ENCODE data around the gene PITPNC1. TPM values are rescaled to one million over a fixed set of nuclear protein-coding genes. Genes with fewer than 3 reads are reported as not detected.

Gene PITPNC1
- total RNA-seq, 1 experiment from 2014 or later = 37.5 TPM

DNA sequence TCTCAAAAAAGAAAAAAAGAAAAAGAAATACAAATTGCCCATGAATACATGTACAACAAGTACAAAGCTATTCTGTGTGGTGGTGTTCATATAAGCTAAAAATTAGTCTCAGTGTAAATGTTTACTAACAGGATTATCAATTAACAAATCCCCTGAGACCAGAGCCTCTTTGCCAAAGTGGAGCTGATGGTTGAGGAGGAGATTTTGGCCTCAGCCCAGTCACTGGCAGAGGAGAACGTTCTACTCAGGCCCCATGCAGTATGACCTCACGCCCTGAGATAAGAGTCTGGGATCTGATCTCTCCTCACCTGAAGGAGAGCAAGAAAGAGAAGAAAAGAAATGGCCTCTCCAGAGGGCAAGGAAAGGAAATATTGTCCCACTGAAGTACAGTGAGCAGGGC is 305.1 kb downstream of the PITPNC1 start:
- H3K27me3 ChIP-seq (ENCODE audit: insufficient read depth, low read length) = no peaks in the 10 kb centered on the region
- H2BK5ac ChIP-seq (ENCODE audit: insufficient read length, low read length) = no peak overlapping the region
- H2BK120ac ChIP-seq (ENCODE audit: low read depth, low read length, poor library complexity, severe bottlenecking) = no peak overlapping the region
- H4K91ac ChIP-seq (ENCODE audit: insufficient read length, low read depth, low read length) = no peak overlapping the region
- H3K4me2 ChIP-seq (ENCODE audit: insufficient read depth, insufficient read length, low read length) = no peak overlapping the region
- peaks cover 0 to 5% (median 0%) of the 10 kb centered on the region in 3 experiments; a peak in 3 of 7 replicates for H3K36me3 Mint-ChIP-seq (ENCODE audit: insufficient read depth in 1 of 3, low read depth in 3 of 3)
- no peak overlapping the region; a peak in 1 of 7 replicates for H3K27ac Mint-ChIP-seq
- H3K4me3 Mint-ChIP-seq = no peak overlapping the region
- no peak overlapping the region for H2BK15ac ChIP-seq (ENCODE audit: low read depth, low read length)
- no peaks in the 10 kb centered on the region; the same call in 1 of the 2 replicates for H3K4me1 ChIP-seq (ENCODE audit: insufficient read depth, low read length)
- H4K20me1 ChIP-seq (ENCODE audit: control insufficient read depth, insufficient read depth, insufficient read length) = no peaks in the 10 kb centered on the region
- TF ChIP-seq, protein P1, sequence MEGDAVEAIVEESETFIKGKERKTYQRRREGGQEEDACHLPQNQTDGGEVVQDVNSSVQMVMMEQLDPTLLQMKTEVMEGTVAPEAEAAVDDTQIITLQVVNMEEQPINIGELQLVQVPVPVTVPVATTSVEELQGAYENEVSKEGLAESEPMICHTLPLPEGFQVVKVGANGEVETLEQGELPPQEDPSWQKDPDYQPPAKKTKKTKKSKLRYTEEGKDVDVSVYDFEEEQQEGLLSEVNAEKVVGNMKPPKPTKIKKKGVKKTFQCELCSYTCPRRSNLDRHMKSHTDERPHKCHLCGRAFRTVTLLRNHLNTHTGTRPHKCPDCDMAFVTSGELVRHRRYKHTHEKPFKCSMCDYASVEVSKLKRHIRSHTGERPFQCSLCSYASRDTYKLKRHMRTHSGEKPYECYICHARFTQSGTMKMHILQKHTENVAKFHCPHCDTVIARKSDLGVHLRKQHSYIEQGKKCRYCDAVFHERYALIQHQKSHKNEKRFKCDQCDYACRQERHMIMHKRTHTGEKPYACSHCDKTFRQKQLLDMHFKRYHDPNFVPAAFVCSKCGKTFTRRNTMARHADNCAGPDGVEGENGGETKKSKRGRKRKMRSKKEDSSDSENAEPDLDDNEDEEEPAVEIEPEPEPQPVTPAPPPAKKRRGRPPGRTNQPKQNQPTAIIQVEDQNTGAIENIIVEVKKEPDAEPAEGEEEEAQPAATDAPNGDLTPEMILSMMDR (conservative IDR thresholded peaks at IDR 0.05) = no peak
- no peak overlapping the region for H4K8ac ChIP-seq (replicated peaks; ENCODE audit: insufficient read length, low read depth, low read length)
- no peaks in the 10 kb centered on the region for H3K9me3 Mint-ChIP-seq
- no peak overlapping the region for H3T11ph ChIP-seq (ENCODE audit: low read length)
- no peak overlapping the region for H2AK5ac ChIP-seq (ENCODE audit: insufficient read length, low read length)
- no peak overlapping the region for H2BK12ac ChIP-seq (ENCODE audit: insufficient read length, low read depth, low read length)
- H3K79me1 ChIP-seq (ENCODE audit: insufficient read depth, low read depth, low read length, poor library complexity, severe bottlenecking) = no peaks in the 10 kb centered on the region
- no peak overlapping the region for H3K27ac ChIP-seq (ENCODE audit: insufficient read length, low read depth, low read length)
- H4K5ac ChIP-seq (ENCODE audit: insufficient read length, low read depth, low read length) = no peak overlapping the region
- H3K18ac ChIP-seq (ENCODE audit: insufficient read length, low read depth, low read length) = no peak overlapping the region
- peaks cover 4 to 7% of the 10 kb centered on the region in 2 experiments; a peak in 3 of 4 replicates for H3K4me1 Mint-ChIP-seq
- no peaks in the 10 kb centered on the region for H3K9me3 ChIP-seq (ENCODE audit: control insufficient read depth, low read depth, low read length)
- H3K14ac ChIP-seq (ENCODE audit: insufficient read depth, low read length) = no peak overlapping the region
- no peak overlapping the region for H3K56ac ChIP-seq (ENCODE audit: insufficient read length, low read depth, low read length)
- H3K4ac ChIP-seq (ENCODE audit: low read depth, low read length) = no peak overlapping the region
- H2BK20ac ChIP-seq (ENCODE audit: low read depth, low read length, poor library complexity, severe bottlenecking) = no peak overlapping the region
- no peaks in the 10 kb centered on the region for H3K27me3 Mint-ChIP-seq (ENCODE audit: low read depth)
- H2AFZ ChIP-seq (ENCODE audit: low read length) = no peak overlapping the region
- no peaks in the 10 kb centered on the region for H3K79me2 ChIP-seq (ENCODE audit: insufficient read depth, low read length)
- no peak for DNase-seq
- no CpG with 5 or more reads among the region's 2 CpGs for WGBS (ENCODE audit: extremely low coverage, insufficient read length, low lambda C conversion rate)
- H3K9ac ChIP-seq (ENCODE audit: extremely low read depth, insufficient read length, low read length) = no peak overlapping the region
- H3K23ac ChIP-seq (ENCODE audit: insufficient read length, low read depth, low read length) = no peak overlapping the region
- H3K23me2 ChIP-seq (ENCODE audit: insufficient read length, low read depth, low read length, poor library complexity, severe bottlenecking) = no peaks in the 10 kb centered on the region

Data from H9 (cell line).